ENCODE measurements around the gene TNNI3K. TPM values are rescaled to one million over a fixed set of nuclear protein-coding genes. Genes with fewer than 3 reads are reported as not detected.

TNNI3K gene
- polyA plus RNA-seq, 1 of the 3 experiments (the other 2 are of a cell fraction), result 0.31 TPM

DNA sequence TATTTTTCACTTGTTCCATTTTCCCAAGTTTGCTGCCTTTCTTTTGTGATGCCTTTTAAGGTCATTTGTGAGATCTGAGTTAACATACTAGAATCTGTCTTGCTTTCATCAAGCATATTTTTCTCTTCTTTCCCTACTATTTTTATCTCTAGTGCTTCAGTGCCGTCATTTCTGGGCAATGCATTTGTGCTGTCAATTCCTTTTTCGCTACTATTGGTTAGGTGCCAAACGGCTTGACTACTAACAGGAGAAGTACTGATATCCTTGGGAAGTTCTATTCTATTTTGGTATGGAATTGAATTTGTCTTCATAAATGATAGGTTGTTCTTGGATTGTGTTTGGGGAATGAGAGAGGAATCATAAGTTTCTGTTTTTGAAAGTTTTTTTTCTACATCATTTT is 235.1 kb downstream of the TNNI3K start:
- Histone ChIP-seq H3K4me3 (ENCODE audit: low read depth in 2 of 2, low read length in 1 of 2) (no peak overlapping the region), H3K9ac (no peak overlapping the region), H3K9me2 (no peaks in the 10 kb centered on the region), H3K79me2 (ENCODE audit: insufficient read depth) (no peaks in the 10 kb centered on the region), H3K27me3 (ENCODE audit: insufficient read depth) (no peaks in the 10 kb centered on the region), H3K27ac (ENCODE audit: low read depth in 2 of 2, low read length in 1 of 2) (no peak overlapping the region), H3K36me3 (replicated peaks in 1 of 2; ENCODE audit: control insufficient read depth in 1 of 2, insufficient read depth in 2 of 2, low read length in 1 of 2) (no peaks in the 10 kb centered on the region), H3K9me3 (no peaks in the 10 kb centered on the region), H3F3A (replicated peaks; ENCODE audit: insufficient read depth) (no peaks in the 10 kb centered on the region), H3K4me1 (ENCODE audit: control insufficient read depth in 1 of 2, insufficient read depth in 2 of 2, low read depth in 1 of 2, low read length in 1 of 2) (no peaks in the 10 kb centered on the region), H4K20me1 (ENCODE audit: insufficient read depth) (no peaks in the 10 kb centered on the region), H2AFZ (ENCODE audit: low read depth) (no peak overlapping the region), H3K4me2 (no peak overlapping the region)
- DNase-seq, result no peak
- no peak for TF ChIP-seq EZH2phosphoT487 (IDR thresholded peaks at IDR 0.05; ENCODE audit: borderline replicate concordance, low read depth)
- TF ChIP-seq NFIC (IDR thresholded peaks at IDR 0.05; ENCODE audit: borderline replicate concordance), result no peak
- TF ChIP-seq CHD2 (IDR thresholded peaks at IDR 0.05; ENCODE audit: low read length, partially characterized antibody), result no peak
- TF ChIP-seq MEF2A (IDR thresholded peaks at IDR 0.05; ENCODE audit: borderline replicate concordance, low read depth), result no peak
- no peak for TF ChIP-seq NRF1 (IDR thresholded peaks at IDR 0.05; ENCODE audit: low read depth, low read length)
- 55% methylated on average over 3 of the region's 3 CpGs for WGBS (ENCODE audit: low lambda C conversion rate)
- CTCF ChIA-PET, result interaction anchor here (0.7 to 3.5 kb wide), 10 partner anchors 10 to 795 kb away, joined by 3 to 22 read pairs (median 6); no protein-coding TSS in a partner anchor
- POLR2A ChIA-PET, result no interaction called here

DNA sequence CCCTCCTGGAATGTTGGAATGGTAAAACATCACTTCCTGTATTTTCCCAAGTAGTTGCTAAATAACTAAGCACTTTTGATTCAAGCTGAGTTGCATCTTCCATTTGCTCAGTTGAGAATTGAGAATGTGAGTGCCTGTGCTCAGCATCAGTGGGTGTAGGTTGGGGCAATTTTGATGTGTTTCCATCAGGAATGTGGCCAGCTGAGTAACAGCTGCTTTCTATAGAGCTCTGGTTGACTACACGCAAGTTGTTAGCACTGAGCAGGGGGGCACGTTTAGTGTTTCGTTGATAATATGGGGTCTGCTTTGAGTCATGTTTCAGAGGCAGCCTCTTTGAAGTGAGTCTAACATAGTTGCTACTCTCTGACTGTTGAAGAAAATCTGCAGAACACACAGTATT is 235.7 kb downstream of the TNNI3K start:
- Histone ChIP-seq H2AFZ (ENCODE audit: low read depth) (no peak overlapping the region), H3K27me3 (ENCODE audit: insufficient read depth) (no peaks in the 10 kb centered on the region), H3K9me2 (no peaks in the 10 kb centered on the region), H3F3A (replicated peaks; ENCODE audit: insufficient read depth) (no peaks in the 10 kb centered on the region), H3K9ac (no peak overlapping the region), H3K4me2 (no peak overlapping the region), H4K20me1 (ENCODE audit: insufficient read depth) (no peaks in the 10 kb centered on the region), H3K79me2 (ENCODE audit: insufficient read depth) (no peaks in the 10 kb centered on the region), H3K4me1 (ENCODE audit: control insufficient read depth in 1 of 2, insufficient read depth in 2 of 2, low read depth in 1 of 2, low read length in 1 of 2) (no peaks in the 10 kb centered on the region), H3K27ac (ENCODE audit: low read depth in 2 of 2, low read length in 1 of 2) (no peak overlapping the region), H3K9me3 (no peaks in the 10 kb centered on the region), H3K4me3 (ENCODE audit: low read depth in 2 of 2, low read length in 1 of 2) (no peak overlapping the region), H3K36me3 (replicated peaks in 1 of 2; ENCODE audit: control insufficient read depth in 1 of 2, insufficient read depth in 2 of 2, low read length in 1 of 2) (no peaks in the 10 kb centered on the region)
- POLR2A ChIA-PET, result no interaction called here
- TF ChIP-seq YY1 (IDR thresholded peaks at IDR 0.05; ENCODE audit: low read depth), result no peak
- DNase-seq, result no peak
- CTCF ChIA-PET, result interaction anchor here (0.8 to 3.4 kb wide), 4 partner anchors 13 to 219 kb away, joined by 3 to 22 read pairs (median 9); no protein-coding TSS in a partner anchor
- 53% methylated on average over 3 of the region's 3 CpGs for WGBS (ENCODE audit: low lambda C conversion rate)

DNA sequence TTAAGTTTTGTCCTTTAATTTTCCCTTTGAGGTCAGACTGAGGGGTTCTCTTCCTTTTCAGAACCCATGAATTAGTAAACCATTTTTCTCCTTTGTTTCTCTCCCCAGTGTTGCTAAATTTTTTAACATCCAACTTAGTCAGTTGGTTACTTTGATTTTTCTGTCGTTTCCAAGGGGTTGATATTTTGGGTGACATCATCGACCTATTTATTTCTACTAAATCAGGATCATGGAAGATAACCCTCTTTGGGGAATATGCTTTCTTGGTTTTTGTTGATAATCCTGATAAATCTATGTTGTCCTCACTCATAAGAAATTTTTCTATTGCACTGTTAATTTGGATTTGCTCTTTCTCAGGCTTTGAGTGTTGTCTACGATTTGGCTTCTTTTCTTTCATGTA is 236.3 kb downstream of the TNNI3K start:
- no peak for DNase-seq
- ChIA-PET CTCF (interaction anchor here (0.8 to 1.0 kb wide), 2 partner anchors 13 to 88 kb away, joined by 3 read pairs; no protein-coding TSS in a partner anchor), POLR2A (no interaction called here)
- WGBS (ENCODE audit: low lambda C conversion rate), result 28% methylated on average over 3 of the region's 3 CpGs
- no peaks in the 10 kb centered on the region for H3F3A ChIP-seq (replicated peaks; ENCODE audit: insufficient read depth)
- no peak overlapping the region for H3K4me2 ChIP-seq
- H3K9me3 ChIP-seq, result no peaks in the 10 kb centered on the region
- H2AFZ ChIP-seq (ENCODE audit: low read depth), result no peak overlapping the region
- H3K27me3 ChIP-seq (ENCODE audit: insufficient read depth), result no peaks in the 10 kb centered on the region
- TF ChIP-seq CHD2 (IDR thresholded peaks at IDR 0.05; ENCODE audit: low read length, partially characterized antibody) (no peak), RXRA (IDR thresholded peaks at IDR 0.05; ENCODE audit: borderline replicate concordance, low read depth) (no peak), RCOR1 (IDR thresholded peaks at IDR 0.05; ENCODE audit: low read length) (no peak)
- TF ChIP-seq, protein P1, sequence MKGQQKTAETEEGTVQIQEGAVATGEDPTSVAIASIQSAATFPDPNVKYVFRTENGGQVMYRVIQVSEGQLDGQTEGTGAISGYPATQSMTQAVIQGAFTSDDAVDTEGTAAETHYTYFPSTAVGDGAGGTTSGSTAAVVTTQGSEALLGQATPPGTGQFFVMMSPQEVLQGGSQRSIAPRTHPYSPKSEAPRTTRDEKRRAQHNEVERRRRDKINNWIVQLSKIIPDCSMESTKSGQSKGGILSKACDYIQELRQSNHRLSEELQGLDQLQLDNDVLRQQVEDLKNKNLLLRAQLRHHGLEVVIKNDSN (IDR thresholded peaks at IDR 0.05; ENCODE audit: borderline replicate concordance, low read depth), result no peak
- H3K9me2 ChIP-seq, result no peaks in the 10 kb centered on the region
- H3K4me1 ChIP-seq (ENCODE audit: control insufficient read depth in 1 of 2, insufficient read depth in 2 of 2, low read depth in 1 of 2, low read length in 1 of 2), result no peaks in the 10 kb centered on the region
- H3K9ac ChIP-seq, result no peak overlapping the region
- no peak overlapping the region for H3K27ac ChIP-seq (ENCODE audit: low read depth in 2 of 2, low read length in 1 of 2)
- H3K4me3 ChIP-seq (ENCODE audit: low read depth in 2 of 2, low read length in 1 of 2), result no peak overlapping the region
- no peaks in the 10 kb centered on the region for H3K79me2 ChIP-seq (ENCODE audit: insufficient read depth)
- H4K20me1 ChIP-seq (ENCODE audit: insufficient read depth), result no peaks in the 10 kb centered on the region
- H3K36me3 ChIP-seq (replicated peaks in 1 of 2; ENCODE audit: control insufficient read depth in 1 of 2, insufficient read depth in 2 of 2, low read length in 1 of 2), result no peaks in the 10 kb centered on the region

Data from SK-N-SH (cell line).